ENCODE data around the gene FBXW12. TPM values are rescaled to one million over a fixed set of nuclear protein-coding genes. Genes with fewer than 3 reads are reported as not detected.

The FBXW12 gene
- total RNA-seq, 1 donor from 2014 or later, result 0.23 TPM

- H3K4me3 ChIP-seq (ENCODE audit: low read depth, low read length), result peak overlapping the region; percentile 38
- TF ChIP-seq CTCF (conservative IDR thresholded peaks at IDR 0.05; ENCODE audit: low read depth, low read length), result peak; percentile 47
- no peak for DNase-seq (ENCODE audit: low read depth)
Measured at GRCh38 chr3:48432411-48433371, 60.7 kb downstream of the FBXW12 start.

- peak; percentile 70 for DNase-seq (ENCODE audit: low read depth)
- TF ChIP-seq CTCF (conservative IDR thresholded peaks at IDR 0.05; ENCODE audit: low read depth, low read length), result no peak
- H3K4me3 ChIP-seq (ENCODE audit: low read depth, low read length), result peak overlapping the region; percentile 38
Measured at GRCh38 chr3:48433472-48434118, 61.6 kb downstream of the FBXW12 start.

DNA sequence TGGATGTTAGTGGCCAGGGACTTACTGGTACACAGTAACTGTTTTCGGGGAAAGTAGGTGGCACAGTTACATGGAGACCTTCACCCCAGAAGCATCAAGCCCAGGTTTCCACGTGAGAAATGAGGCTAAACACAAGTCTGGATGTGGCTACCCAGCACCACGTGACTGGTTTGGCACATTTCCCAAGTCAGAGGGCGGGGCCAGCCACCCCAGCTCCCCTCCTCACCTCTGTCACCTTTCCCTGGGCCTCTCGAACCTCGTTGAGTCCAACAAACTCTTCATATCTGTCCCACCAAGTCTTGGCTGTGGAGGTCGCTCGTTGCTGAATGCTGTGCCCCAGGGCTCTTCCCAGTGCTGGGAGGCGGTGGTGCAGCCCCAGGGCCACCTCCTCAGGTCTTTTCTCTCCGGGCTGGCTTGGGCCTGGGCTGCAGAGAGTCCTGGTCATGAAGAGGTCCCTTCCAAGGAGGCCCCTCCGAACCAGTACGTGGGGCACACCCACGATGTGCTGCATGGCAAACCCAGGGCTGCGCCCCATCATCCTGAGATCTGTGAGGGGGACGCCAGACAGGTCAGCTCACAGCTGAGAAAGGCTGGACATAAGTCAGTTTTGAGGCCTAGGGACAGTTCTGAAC is 62.7 kb downstream of the FBXW12 start:
- no peak for DNase-seq (ENCODE audit: low read depth)
- no peak for TF ChIP-seq CTCF (conservative IDR thresholded peaks at IDR 0.05; ENCODE audit: low read depth, low read length)
- H3K4me3 ChIP-seq (ENCODE audit: low read depth, low read length), result no peak overlapping the region

DNA sequence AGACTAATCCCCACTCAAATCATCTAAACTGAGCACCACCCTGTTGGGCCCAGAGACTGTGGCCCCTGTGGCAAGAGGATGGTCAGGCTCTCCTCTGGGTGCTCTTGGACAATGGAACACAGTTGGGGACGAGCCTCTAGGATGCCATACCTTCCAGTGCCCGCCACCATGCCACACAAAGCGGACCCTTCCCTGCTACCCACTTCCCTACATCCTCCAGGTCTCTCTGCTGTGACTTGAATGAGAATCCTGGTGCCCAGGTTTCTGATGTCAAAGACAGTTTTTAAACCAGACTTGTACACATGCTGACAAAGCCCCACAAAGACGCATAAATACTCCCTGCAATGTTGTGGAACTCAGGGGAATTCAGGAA is 63.2 kb downstream of the FBXW12 start:
- H3K4me3 ChIP-seq (ENCODE audit: low read depth, low read length), result no peak overlapping the region
- DNase-seq (ENCODE audit: low read depth), result no peak
- TF ChIP-seq CTCF (conservative IDR thresholded peaks at IDR 0.05; ENCODE audit: low read depth, low read length), result no peak

GRCh38 chr3:48435774-48436476 is 63.9 kb downstream of the FBXW12 start:
- no peak for DNase-seq (ENCODE audit: low read depth)
- no peak overlapping the region for H3K4me3 ChIP-seq (ENCODE audit: low read depth, low read length)
- peak; percentile 100 for TF ChIP-seq CTCF (conservative IDR thresholded peaks at IDR 0.05; ENCODE audit: low read depth, low read length)

DNA sequence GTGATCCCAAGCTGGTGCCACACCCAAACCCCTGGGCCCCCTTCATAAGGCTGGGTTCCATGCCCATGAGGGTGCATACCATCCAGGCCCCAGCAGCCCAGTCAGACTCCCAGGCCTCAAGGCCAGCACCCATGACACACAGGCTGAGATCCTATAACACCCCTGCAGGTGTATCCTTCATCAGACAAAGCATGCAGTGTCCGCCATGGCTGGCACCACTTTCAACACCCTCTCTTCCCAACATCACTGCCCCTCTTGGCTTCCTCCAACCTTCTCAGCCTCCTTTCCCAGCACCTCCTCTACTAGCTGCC is 64.4 kb downstream of the FBXW12 start:
- H3K4me3 ChIP-seq (ENCODE audit: low read depth, low read length), result no peak overlapping the region
- no peak for DNase-seq (ENCODE audit: low read depth)
- no peak for TF ChIP-seq CTCF (conservative IDR thresholded peaks at IDR 0.05; ENCODE audit: low read depth, low read length)

All from epithelial cell of proximal tubule (primary cell).